ENCODE results near the gene TNNT3. TPM values are rescaled to one million over a fixed set of nuclear protein-coding genes. Genes with fewer than 3 reads are reported as not detected.

Gene TNNT3
- total and polyA plus RNA-seq, 2 of the 4 experiments (the other 2 are of a cell fraction), result not detected

DNA sequence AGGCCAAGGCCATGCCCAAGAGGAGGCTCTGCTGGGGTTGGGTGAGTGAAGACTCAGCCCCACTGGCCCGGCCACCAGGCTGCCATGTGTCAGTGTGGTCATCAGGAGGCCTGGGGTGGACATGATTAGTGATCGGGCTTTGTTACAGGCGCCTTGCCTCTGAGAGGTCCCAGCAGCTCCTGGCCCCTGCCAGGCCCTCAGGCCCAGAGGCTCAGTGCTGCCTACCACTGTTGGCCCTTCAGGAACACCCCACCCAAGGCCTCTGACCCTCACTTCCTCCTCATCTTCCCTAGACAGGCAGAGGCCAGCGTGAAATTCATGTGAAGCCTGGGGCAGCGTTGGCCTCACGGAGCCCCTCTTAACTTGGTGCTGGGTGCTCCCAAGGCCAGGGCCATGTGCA is 29.8 kb downstream of the TNNT3 start:
- H3K36me3 ChIP-seq (ENCODE audit: control insufficient read depth, insufficient read depth, low read length), result no peaks in the 10 kb centered on the region
- no peak overlapping the region for H3K9ac ChIP-seq (ENCODE audit: low read depth, low read length)
- no peak overlapping the region for H2BK15ac ChIP-seq (ENCODE audit: low read depth, low read length)
- no peak overlapping the region for H2AFZ ChIP-seq (replicated peaks; ENCODE audit: low read length, poor library complexity)
- H3K27ac ChIP-seq (ENCODE audit: insufficient read depth, low read length), result no peak overlapping the region
- H2BK120ac ChIP-seq (ENCODE audit: low read depth, low read length), result no peak overlapping the region
- H3K23ac ChIP-seq (ENCODE audit: low read depth, low read length), result no peak overlapping the region
- in situ Hi-C loops (cut with MboI; ENCODE audit: low sequenced_read_pairs), result no loop called here
- ATAC-seq (ENCODE audit: low read depth) (no peak), DNase-seq (no peak)
- no peaks in the 10 kb centered on the region for H3K79me1 ChIP-seq (ENCODE audit: low read depth in 1 of 2, low read length in 2 of 2)
- WGBS, 2 experiments (ENCODE audit: extremely low coverage in 2 of 2, insufficient read length in 1 of 2), result no CpG with 5 or more reads among the region's 6 CpGs
- no peaks in the 10 kb centered on the region for H3K4me1 ChIP-seq (ENCODE audit: control insufficient read depth, insufficient read depth, low read length)
- intact Hi-C loops (cut with micrococcal nuclease), result no loop called here
- no peaks in the 10 kb centered on the region for H3K27me3 ChIP-seq (ENCODE audit: control insufficient read depth, insufficient read depth, low read length)
- TF ChIP-seq NFE2L2 (IDR thresholded peaks at IDR 0.05; ENCODE audit: low read depth, low read length) (no peak), RFX5 (IDR thresholded peaks at IDR 0.05; ENCODE audit: low read depth, low read length) (no peak), POLR2A (IDR thresholded peaks at IDR 0.05; ENCODE audit: low read depth, low read length) (no peak)
- H3K4me2 ChIP-seq (ENCODE audit: low read depth, low read length), result no peak overlapping the region
- CTCF ChIA-PET, result interaction anchor here (1.1 to 1.2 kb wide), 2 partner anchors 53 to 255 kb away, joined by 3 to 4 read pairs; no protein-coding TSS in a partner anchor
- H4K5ac ChIP-seq (ENCODE audit: low read depth, low read length), result no peak overlapping the region
- H3K4ac ChIP-seq (ENCODE audit: low read depth, low read length), result no peak overlapping the region
- H2AK5ac ChIP-seq (ENCODE audit: low read depth, low read length), result no peak overlapping the region
- no peaks in the 10 kb centered on the region for H4K20me1 ChIP-seq (ENCODE audit: insufficient read depth, low read length)
- H2BK20ac ChIP-seq (ENCODE audit: low read depth, low read length), result no peak overlapping the region
- no TSS peak for BruUV-seq (replicated peaks)
- H3K56ac ChIP-seq (ENCODE audit: extremely low read depth, insufficient read depth, low read length), result no peak overlapping the region
- H4K91ac ChIP-seq (ENCODE audit: insufficient read depth, low read depth, low read length), result no peak overlapping the region
- H3K14ac ChIP-seq (replicated peaks; ENCODE audit: low read depth, low read length), result no peak overlapping the region
- no peaks in the 10 kb centered on the region for H3K9me3 ChIP-seq (ENCODE audit: control insufficient read depth, insufficient read depth, low read length)
- H3K4me3 ChIP-seq (ENCODE audit: insufficient read depth, low read depth, low read length), result no peak overlapping the region
- H2BK5ac ChIP-seq (ENCODE audit: low read depth, low read length, poor library complexity, severe bottlenecking), result no peak overlapping the region
- H4K8ac ChIP-seq (ENCODE audit: low read depth in 2 of 2, low read length in 2 of 2), result no peak overlapping the region
- H3K18ac ChIP-seq (ENCODE audit: low read depth, low read length), result no peak overlapping the region
- dilution Hi-C loops (cut with HindIII; ENCODE audit: low sequenced_read_pairs, unreplicated experiment), result no loop called here
- POLR2A ChIA-PET (ENCODE audit: unreplicated experiment), result no interaction called here
- no peaks in the 10 kb centered on the region for H3K9me1 ChIP-seq (ENCODE audit: insufficient read depth, low read length)
- H2AK9ac ChIP-seq (replicated peaks; ENCODE audit: low read depth, low read length, poor library complexity), result no peak overlapping the region

Data from IMR-90 (cell line).